ENCODE data around the gene TSSK6.

The TSSK6 gene

DNA sequence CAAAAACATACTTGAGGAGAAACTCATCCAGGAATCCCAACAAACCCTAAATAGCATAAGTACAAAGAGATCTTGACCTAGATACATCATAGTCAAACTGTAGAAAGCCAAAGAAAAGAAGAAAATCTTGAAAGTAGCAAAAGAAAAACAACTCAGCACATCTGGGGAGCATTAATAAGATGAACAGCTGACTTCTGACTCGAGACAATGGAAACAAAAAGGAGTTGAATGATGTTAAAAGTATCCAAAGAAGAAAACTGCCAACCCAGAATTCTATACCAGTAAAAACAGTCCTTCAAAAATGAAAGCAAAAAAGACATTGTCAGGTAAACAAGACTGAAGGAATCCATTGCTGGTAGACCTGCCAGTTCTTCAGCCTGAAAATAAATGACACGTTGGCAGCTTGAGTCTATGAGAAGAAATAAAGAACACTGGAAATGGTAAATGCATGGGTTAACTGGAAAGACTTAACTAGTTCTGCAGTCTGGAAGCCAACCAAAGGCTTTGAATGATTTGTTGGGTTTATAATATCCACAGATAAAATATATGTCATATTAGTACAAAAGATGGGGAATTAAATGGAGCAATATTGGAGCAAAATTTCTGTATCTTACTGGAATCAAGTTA, 46.8 kb downstream of the TSSK6 start:
- peaks cover 30 to 93% (median 53%) of the 10 kb centered on the region in 11 experiments; a peak in 21 of 22 replicates for H4K20me1 ChIP-seq
- H3K4me3 ChIP-seq: peak overlapping the region in 3 of 10 experiments; percentile 0 to 38 (median 5); a peak in 2 of 20 replicates
- H3K4me1 ChIP-seq: peaks cover 12 to 54% (median 37%) of the 10 kb centered on the region in 10 experiments; a peak in 19 of 20 replicates
- peaks cover 46 to 61% (median 58%) of the 10 kb centered on the region in 11 experiments for H3K9me3 ChIP-seq (replicated peaks in 1 of 11)
- H3K4me2 ChIP-seq: no peak overlapping the region
- H3K36me3 ChIP-seq: peaks cover 72 to 99% (median 91%) of the 10 kb centered on the region in 11 experiments
- no peaks in the 10 kb centered on the region for H3K27me3 ChIP-seq
- no peak for TF ChIP-seq Cebpa-rat (IDR thresholded peaks at IDR 0.05)
- no peak overlapping the region for H3K9ac ChIP-seq
- no peak overlapping the region for H3K27ac ChIP-seq

DNA sequence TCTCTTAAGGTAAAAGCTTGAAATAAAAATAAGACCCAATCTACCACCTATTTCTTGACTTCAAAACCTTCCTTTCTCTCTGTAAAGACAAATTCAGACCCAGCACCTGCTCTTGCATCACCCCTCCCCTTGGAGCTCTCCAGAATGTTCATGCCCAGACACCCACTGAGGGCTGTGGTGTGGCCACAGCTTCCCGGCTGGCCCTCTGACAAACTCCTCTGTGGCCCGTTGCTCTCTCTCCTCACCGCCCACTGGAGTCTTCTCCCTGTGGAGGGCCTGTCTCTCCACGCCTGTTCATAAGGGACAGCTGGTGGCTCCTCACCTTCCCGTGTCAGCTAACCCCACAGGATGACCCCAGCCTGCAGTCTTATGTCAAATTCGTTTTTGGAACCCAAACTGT, 49.1 kb downstream of the TSSK6 start:
- Histone ChIP-seq H3K9me3 (replicated peaks in 1 of 11) (peaks cover 46 to 61% (median 58%) of the 10 kb centered on the region in 11 experiments), H3K36me3 (peaks cover 53 to 82% (median 72%) of the 10 kb centered on the region in 11 experiments), H4K20me1 (peaks cover 30 to 93% (median 54%) of the 10 kb centered on the region in 11 experiments; a peak in 21 of 22 replicates), H3K27me3 (no peaks in the 10 kb centered on the region), H3K27ac (no peak overlapping the region), H3K4me1 (peaks cover 26 to 54% (median 44%) of the 10 kb centered on the region in 10 experiments), H3K4me3 (peak overlapping the region in 7 of 10 experiments; percentile 5 to 29 (median 23); a peak in 8 of 20 replicates), H3K9ac (no peak overlapping the region), H3K4me2 (no peak overlapping the region)
- TF ChIP-seq Cebpa-rat (IDR thresholded peaks at IDR 0.05): no peak

DNA sequence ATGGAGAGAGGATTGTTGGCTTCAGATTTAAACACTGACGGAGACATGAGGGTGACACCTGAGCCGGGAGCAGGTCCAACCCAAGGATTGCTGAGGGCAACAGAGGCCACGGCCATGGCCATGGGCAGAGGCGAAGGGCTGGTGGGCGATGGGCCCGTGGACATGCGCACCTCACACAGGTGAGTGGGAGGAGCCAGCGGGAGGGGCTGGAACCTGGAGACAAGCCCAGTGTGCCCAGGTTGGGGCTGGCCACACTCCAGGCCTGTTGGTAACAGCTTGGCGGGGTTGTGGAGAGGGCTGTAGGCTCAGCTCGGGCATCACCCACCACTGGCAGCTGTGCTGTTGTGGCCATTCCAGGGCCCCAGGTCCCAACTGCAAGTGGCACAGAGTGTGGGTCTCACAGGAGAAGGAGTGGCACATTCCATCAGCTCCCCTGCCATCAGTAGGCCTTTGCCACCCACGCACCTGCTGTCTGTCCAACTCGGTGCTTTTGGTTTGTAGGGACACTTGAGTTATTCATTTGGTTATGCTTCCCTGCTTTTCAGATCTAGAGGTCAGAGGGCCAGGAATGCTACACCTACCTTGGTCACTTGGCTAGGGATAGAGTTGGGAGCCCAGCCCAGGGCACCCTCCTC, 49.8 kb downstream of the TSSK6 start:
- H3K9me3 ChIP-seq (replicated peaks in 1 of 11): peaks cover 46 to 61% (median 58%) of the 10 kb centered on the region in 11 experiments
- peaks cover 26 to 93% (median 54%) of the 10 kb centered on the region in 11 experiments; a peak in 21 of 22 replicates for H4K20me1 ChIP-seq
- TF ChIP-seq Cebpa-rat (IDR thresholded peaks at IDR 0.05): no peak
- H3K4me2 ChIP-seq: no peak overlapping the region
- no peak overlapping the region for H3K27ac ChIP-seq
- peaks cover 32 to 54% (median 45%) of the 10 kb centered on the region in 10 experiments for H3K4me1 ChIP-seq
- no peak overlapping the region for H3K9ac ChIP-seq
- H3K27me3 ChIP-seq: no peaks in the 10 kb centered on the region
- H3K36me3 ChIP-seq: peaks cover 53 to 75% (median 67%) of the 10 kb centered on the region in 11 experiments
- peak overlapping the region in 4 of 10 experiments; percentile 8 to 25 (median 18); a peak in 3 of 20 replicates for H3K4me3 ChIP-seq

DNA sequence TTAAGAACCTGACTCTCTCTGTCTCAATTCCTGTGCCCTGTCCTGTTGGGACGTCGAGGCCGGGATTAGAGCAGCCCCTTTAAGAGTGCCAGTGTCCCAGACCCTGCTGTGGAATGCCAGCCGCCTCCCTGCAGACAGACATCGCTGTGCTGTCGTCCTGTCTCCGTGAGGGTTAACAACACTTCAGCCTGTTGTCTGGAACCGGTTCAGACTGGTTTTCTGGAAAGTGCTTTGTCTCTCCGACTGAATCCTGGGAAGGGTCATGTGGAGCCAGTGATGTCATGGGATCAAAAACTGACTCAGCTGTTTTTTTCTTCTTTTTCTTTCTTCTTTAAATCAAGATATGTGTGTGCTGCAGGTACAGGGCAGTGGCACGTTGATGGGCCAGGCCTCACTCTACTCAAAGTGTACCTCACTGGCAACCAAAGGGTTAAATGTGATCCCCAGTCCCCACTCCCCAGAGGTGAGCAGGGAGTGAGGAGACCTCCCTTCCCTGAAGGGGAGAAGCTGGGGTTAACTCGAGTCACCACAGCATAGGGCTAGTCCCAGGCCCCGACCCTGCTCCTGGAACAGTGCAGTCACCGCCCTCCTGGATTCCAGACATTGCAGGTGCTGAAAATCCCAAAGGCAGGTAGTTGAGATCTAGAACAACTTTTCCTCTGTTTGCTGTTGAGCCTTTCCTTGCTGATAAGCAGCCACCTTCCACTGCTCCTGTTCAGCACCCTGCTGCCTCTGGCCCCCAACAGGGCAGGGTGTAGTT, 50.8 kb downstream of the TSSK6 start:
- peaks cover 33 to 93% (median 59%) of the 10 kb centered on the region in 11 experiments; a peak in 21 of 22 replicates for H4K20me1 ChIP-seq
- H3K27ac ChIP-seq: peak overlapping the region in 6 of 11 experiments; percentile 82 to 90 (median 84); a peak in 4 of 22 replicates
- peaks cover 42 to 54% (median 46%) of the 10 kb centered on the region in 10 experiments for H3K4me1 ChIP-seq
- H3K4me2 ChIP-seq: peak overlapping the region in 2 of 11 experiments; percentile 92 to 93; a peak in 4 of 22 replicates
- no peak for TF ChIP-seq Cebpa-rat (IDR thresholded peaks at IDR 0.05)
- no peak overlapping the region; a peak in 1 of 20 replicates for H3K4me3 ChIP-seq
- H3K27me3 ChIP-seq: no peaks in the 10 kb centered on the region
- H3K36me3 ChIP-seq: peaks cover 53 to 68% (median 61%) of the 10 kb centered on the region in 11 experiments
- H3K9ac ChIP-seq: no peak overlapping the region
- H3K9me3 ChIP-seq (replicated peaks in 1 of 11): peaks cover 44 to 59% (median 56%) of the 10 kb centered on the region in 11 experiments

Data from BLaER1 treated with 17β-estradiol and CSF1 and Interleukin-3, amounts not matched to agents 10 nM and 100 nM (cell line).